Kidney epithelial cell (primary cell): ENCODE measurements around the gene MVK. TPM values are rescaled to one million over a fixed set of nuclear protein-coding genes. Genes with fewer than 3 reads are reported as not detected.

ENCODE experiments used
- DNase-seq: peaks from one replicate; pipeline ENCODE4 v3.0.0-alpha.2; 2010; ENCODE audit warnings: low read depth
- H3K27me3 ChIP-seq: 2 replicates; pipeline ENCODE4 v1.6.0; 2011; ENCODE audit warnings: low read length; ENCODE audit not compliant: control insufficient read depth, insufficient read depth
- H3K36me3 ChIP-seq: 2 replicates; pipeline ENCODE4 v1.5.1; 2011; ENCODE audit warnings: low read length; ENCODE audit not compliant: control insufficient read depth, insufficient read depth
- H3K4me3 ChIP-seq: 2 replicates; pipeline ENCODE4 v1.5.1; 2011; ENCODE audit warnings: low read depth, mild to moderate bottlenecking, control low read depth, low read length
- total RNA-seq: library from RNA; depleted of rRNA; stranded (reverse); fragments of >200 nt; gene quantifications from 2 replicates; pipeline ENCODE4 v1.2.3, GENCODE V29; 2015
- TF ChIP-seq, protein P1 (sequence below): IDR thresholded peaks from 2 replicates; pipeline ENCODE4 v1.5.1; 2011; ENCODE audit warnings: mild to moderate bottlenecking, moderate library complexity, low read length, control low read depth, inconsistent platforms; ENCODE audit not compliant: insufficient read depth, poor library complexity, severe bottlenecking

MVK gene
- total RNA-seq, 1 donor from 2014 or later, result 25.4 TPM

GRCh38 chr12:109635717-109636116 is 62.1 kb downstream of the MVK start:
- no peak for DNase-seq
- no peaks in the 10 kb centered on the region for H3K36me3 ChIP-seq
- no peak overlapping the region for H3K4me3 ChIP-seq
- TF ChIP-seq, protein P1, sequence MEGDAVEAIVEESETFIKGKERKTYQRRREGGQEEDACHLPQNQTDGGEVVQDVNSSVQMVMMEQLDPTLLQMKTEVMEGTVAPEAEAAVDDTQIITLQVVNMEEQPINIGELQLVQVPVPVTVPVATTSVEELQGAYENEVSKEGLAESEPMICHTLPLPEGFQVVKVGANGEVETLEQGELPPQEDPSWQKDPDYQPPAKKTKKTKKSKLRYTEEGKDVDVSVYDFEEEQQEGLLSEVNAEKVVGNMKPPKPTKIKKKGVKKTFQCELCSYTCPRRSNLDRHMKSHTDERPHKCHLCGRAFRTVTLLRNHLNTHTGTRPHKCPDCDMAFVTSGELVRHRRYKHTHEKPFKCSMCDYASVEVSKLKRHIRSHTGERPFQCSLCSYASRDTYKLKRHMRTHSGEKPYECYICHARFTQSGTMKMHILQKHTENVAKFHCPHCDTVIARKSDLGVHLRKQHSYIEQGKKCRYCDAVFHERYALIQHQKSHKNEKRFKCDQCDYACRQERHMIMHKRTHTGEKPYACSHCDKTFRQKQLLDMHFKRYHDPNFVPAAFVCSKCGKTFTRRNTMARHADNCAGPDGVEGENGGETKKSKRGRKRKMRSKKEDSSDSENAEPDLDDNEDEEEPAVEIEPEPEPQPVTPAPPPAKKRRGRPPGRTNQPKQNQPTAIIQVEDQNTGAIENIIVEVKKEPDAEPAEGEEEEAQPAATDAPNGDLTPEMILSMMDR, result no peak
- H3K27me3 ChIP-seq, result peaks cover 15% of the 10 kb centered on the region

- H3K4me3 ChIP-seq, result no peak overlapping the region
- H3K27me3 ChIP-seq, result peaks cover 7% of the 10 kb centered on the region
- no peaks in the 10 kb centered on the region for H3K36me3 ChIP-seq
- TF ChIP-seq, protein P1, result no peak
- DNase-seq, result no peak
These were observed 63.8 kb downstream of the MVK start for GRCh38 chr12:109637348-109637747.

DNA sequence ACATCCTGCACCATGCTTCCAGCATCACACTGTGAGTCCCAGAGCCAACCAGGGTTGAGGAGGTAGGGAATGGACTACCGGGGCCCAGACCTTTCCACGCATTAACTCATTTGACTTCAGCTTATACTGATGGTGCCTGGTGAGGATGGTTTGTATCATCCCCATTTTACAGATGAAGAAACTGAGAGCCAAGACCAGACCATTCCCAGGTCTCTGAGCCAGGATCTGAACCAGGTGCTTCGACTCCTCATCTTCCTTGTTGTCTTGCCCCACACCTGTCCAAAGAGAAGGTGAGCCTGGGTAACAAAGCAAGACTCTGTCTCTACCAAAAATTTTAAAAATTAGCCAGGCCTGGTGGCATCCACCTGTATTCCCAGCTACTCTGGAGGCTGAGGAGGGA is 64.4 kb downstream of the MVK start:
- TF ChIP-seq, protein P1, result no peak

GRCh38 chr12:109638735-109639134 is 65.1 kb downstream of the MVK start:
- Histone ChIP-seq H3K4me3 (no peak overlapping the region), H3K27me3 (peaks cover 4% of the 10 kb centered on the region), H3K36me3 (no peaks in the 10 kb centered on the region)
- TF ChIP-seq, protein P1, result no peak
- no peak for DNase-seq

More for the DNA sequence above, 64.4 kb downstream of the MVK start:
- no peak for DNase-seq
- Histone ChIP-seq H3K4me3 (no peak overlapping the region), H3K36me3 (no peaks in the 10 kb centered on the region), H3K27me3 (peaks cover 4% of the 10 kb centered on the region)

- H3K4me3 ChIP-seq, result no peak overlapping the region
- H3K27me3 ChIP-seq, result peaks cover 5% of the 10 kb centered on the region
- no peak for DNase-seq
- H3K36me3 ChIP-seq, result no peaks in the 10 kb centered on the region
- TF ChIP-seq, protein P1, result no peak
These were observed 65.7 kb downstream of the MVK start for GRCh38 chr12:109639151-109639872.

GRCh38 chr12:109640961-109641360 is 67.4 kb downstream of the MVK start:
- no peak for DNase-seq
- TF ChIP-seq, protein P1, result no peak
- H3K4me3 ChIP-seq, result no peak overlapping the region
- H3K36me3 ChIP-seq, result no peaks in the 10 kb centered on the region
- peaks cover 13% of the 10 kb centered on the region for H3K27me3 ChIP-seq
